ENCODE results near the gene UPK1A. TPM values are rescaled to one million over a fixed set of nuclear protein-coding genes. Genes with fewer than 3 reads are reported as not detected.
A peak's percentile ranks its signal among the peaks of the same experiment; 100 is the strongest.

UPK1A gene
- total RNA-seq, 1 donor from 2014 or later, result 0.18 TPM

GRCh38 chr19:35657904-35658700, 8.2 kb upstream of the UPK1A start:
- Mint-ChIP-seq H3K27me3 (ENCODE audit: low read depth, unreplicated experiment) (no peaks in the 10 kb centered on the region), H3K27ac (ENCODE audit: unreplicated experiment) (no peak overlapping the region), H3K9me3 (ENCODE audit: unreplicated experiment) (no peaks in the 10 kb centered on the region), H3K4me1 (ENCODE audit: low read depth, unreplicated experiment) (no peaks in the 10 kb centered on the region), H3K4me3 (ENCODE audit: unreplicated experiment) (no peak overlapping the region), H3K36me3 (ENCODE audit: low read depth, unreplicated experiment) (peaks cover 17% of the 10 kb centered on the region)
- Histone ChIP-seq H3K36me3 (ENCODE audit: insufficient read depth, low read length) (peaks cover 23% of the 10 kb centered on the region), H3K9ac (ENCODE audit: low read length) (no peak overlapping the region), H3K9me3 (ENCODE audit: insufficient read depth, low read depth, low read length) (no peaks in the 10 kb centered on the region), H3K4me3 (ENCODE audit: insufficient read depth, low read depth, low read length) (no peak overlapping the region), H2AFZ (ENCODE audit: low read depth, low read length) (no peak overlapping the region), H3K4me1 (ENCODE audit: insufficient read depth, low read length) (no peaks in the 10 kb centered on the region), H4K20me1 (ENCODE audit: insufficient read depth, low read length) (peaks cover 25% of the 10 kb centered on the region), H3K27ac (ENCODE audit: low read depth, low read length) (no peak overlapping the region), H3K79me2 (ENCODE audit: insufficient read depth, low read length) (no peaks in the 10 kb centered on the region), H3K4me2 (ENCODE audit: low read length) (no peak overlapping the region), H3K27me3 (ENCODE audit: insufficient read depth, low read length) (no peaks in the 10 kb centered on the region)
- TF ChIP-seq CTCF (IDR thresholded peaks at IDR 0.05; ENCODE audit: insufficient read depth, low read depth, low read length) (peak; percentile 21), EZH2 (IDR thresholded peaks at IDR 0.05; ENCODE audit: insufficient read depth, low read length) (no peak)
- FAIRE-seq (no peak), DNase-seq (ENCODE audit: low read depth) (no peak)

DNA sequence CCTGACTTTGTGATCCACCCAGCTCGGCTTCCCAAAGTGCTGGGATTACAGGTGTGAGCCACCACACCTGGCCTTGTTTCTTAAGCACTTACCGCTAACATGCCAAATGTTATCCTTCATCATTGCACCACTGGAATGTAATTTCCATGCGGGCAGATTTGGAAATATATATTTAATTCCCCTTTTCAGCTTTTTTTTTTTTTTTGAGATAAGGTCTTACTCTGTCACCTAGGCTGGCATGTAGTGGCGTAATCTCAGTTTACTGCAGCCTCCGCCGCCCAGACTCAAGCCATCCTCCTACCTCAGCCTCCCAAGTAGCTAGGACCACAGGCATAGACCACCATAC, 4.3 kb upstream of the UPK1A start:
- peaks cover 20% of the 10 kb centered on the region for H4K20me1 ChIP-seq (ENCODE audit: insufficient read depth, low read length)
- no peak overlapping the region for H2AFZ ChIP-seq (ENCODE audit: low read depth, low read length)
- Mint-ChIP-seq H3K9me3 (ENCODE audit: unreplicated experiment) (peaks cover 4% of the 10 kb centered on the region), H3K27ac (ENCODE audit: unreplicated experiment) (no peak overlapping the region), H3K27me3 (ENCODE audit: low read depth, unreplicated experiment) (peaks cover 6% of the 10 kb centered on the region), H3K4me1 (ENCODE audit: low read depth, unreplicated experiment) (no peaks in the 10 kb centered on the region), H3K36me3 (ENCODE audit: low read depth, unreplicated experiment) (peaks cover 8% of the 10 kb centered on the region), H3K4me3 (ENCODE audit: unreplicated experiment) (no peak overlapping the region)
- H3K79me2 ChIP-seq (ENCODE audit: insufficient read depth, low read length), result no peaks in the 10 kb centered on the region
- no peak overlapping the region for H3K9ac ChIP-seq (ENCODE audit: low read length)
- no peak for DNase-seq (ENCODE audit: low read depth)
- no peaks in the 10 kb centered on the region for H3K4me1 ChIP-seq (ENCODE audit: insufficient read depth, low read length)
- TF ChIP-seq CTCF (IDR thresholded peaks at IDR 0.05; ENCODE audit: insufficient read depth, low read depth, low read length), result no peak
- TF ChIP-seq EZH2 (IDR thresholded peaks at IDR 0.05; ENCODE audit: insufficient read depth, low read length), result no peak
- no peak overlapping the region for H3K4me2 ChIP-seq (ENCODE audit: low read length)
- H3K27me3 ChIP-seq (ENCODE audit: insufficient read depth, low read length), result no peaks in the 10 kb centered on the region
- FAIRE-seq, result no peak
- peaks cover 12% of the 10 kb centered on the region for H3K36me3 ChIP-seq (ENCODE audit: insufficient read depth, low read length)
- no peak overlapping the region for H3K27ac ChIP-seq (ENCODE audit: low read depth, low read length)
- H3K9me3 ChIP-seq (ENCODE audit: insufficient read depth, low read depth, low read length), result no peaks in the 10 kb centered on the region
- no peak overlapping the region for H3K4me3 ChIP-seq (ENCODE audit: insufficient read depth, low read depth, low read length)

DNA sequence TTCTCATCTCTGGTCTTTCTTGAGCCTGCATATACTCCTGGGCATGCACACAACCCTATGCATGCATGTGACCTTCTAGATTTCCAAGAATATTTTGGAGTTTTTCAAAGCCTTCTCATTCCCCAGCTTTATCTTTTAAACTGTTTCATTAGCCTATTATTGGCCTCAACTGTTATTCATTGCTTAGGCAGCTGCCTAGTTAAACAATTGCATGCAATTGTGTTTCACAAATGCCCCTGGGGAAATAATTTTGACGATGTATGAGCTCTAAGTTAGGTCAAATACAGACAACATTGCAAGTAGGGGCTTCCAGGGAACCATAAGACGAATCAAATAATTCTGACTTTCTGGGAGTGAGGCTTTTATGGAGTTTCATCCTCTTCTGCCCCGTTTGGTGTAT, 2.3 kb upstream of the UPK1A start:
- Histone ChIP-seq H3K4me2 (ENCODE audit: low read length) (no peak overlapping the region), H3K27ac (ENCODE audit: low read depth, low read length) (no peak overlapping the region), H4K20me1 (ENCODE audit: insufficient read depth, low read length) (peaks cover 6% of the 10 kb centered on the region), H3K4me1 (ENCODE audit: insufficient read depth, low read length) (no peaks in the 10 kb centered on the region), H3K36me3 (ENCODE audit: insufficient read depth, low read length) (peaks cover 2% of the 10 kb centered on the region), H2AFZ (ENCODE audit: low read depth, low read length) (no peak overlapping the region), H3K9me3 (ENCODE audit: insufficient read depth, low read depth, low read length) (no peaks in the 10 kb centered on the region), H3K27me3 (ENCODE audit: insufficient read depth, low read length) (no peaks in the 10 kb centered on the region), H3K4me3 (ENCODE audit: insufficient read depth, low read depth, low read length) (no peak overlapping the region), H3K9ac (ENCODE audit: low read length) (no peak overlapping the region), H3K79me2 (ENCODE audit: insufficient read depth, low read length) (no peaks in the 10 kb centered on the region)
- no peaks in the 10 kb centered on the region for H3K36me3 Mint-ChIP-seq (ENCODE audit: low read depth, unreplicated experiment)
- H3K27me3 Mint-ChIP-seq (ENCODE audit: low read depth, unreplicated experiment), result peaks cover 21% of the 10 kb centered on the region
- H3K4me3 Mint-ChIP-seq (ENCODE audit: unreplicated experiment), result no peak overlapping the region
- FAIRE-seq (no peak), DNase-seq (ENCODE audit: low read depth) (no peak)
- no peaks in the 10 kb centered on the region for H3K4me1 Mint-ChIP-seq (ENCODE audit: low read depth, unreplicated experiment)
- TF ChIP-seq CTCF (IDR thresholded peaks at IDR 0.05; ENCODE audit: insufficient read depth, low read depth, low read length), result no peak
- no peak for TF ChIP-seq EZH2 (IDR thresholded peaks at IDR 0.05; ENCODE audit: insufficient read depth, low read length)
- peaks cover 4% of the 10 kb centered on the region for H3K9me3 Mint-ChIP-seq (ENCODE audit: unreplicated experiment)
- no peak overlapping the region for H3K27ac Mint-ChIP-seq (ENCODE audit: unreplicated experiment)

Data from astrocyte (in vitro differentiated cells and primary cell).